ENCODE data around the gene GDF10. TPM values are rescaled to one million over a fixed set of nuclear protein-coding genes. Genes with fewer than 3 reads are reported as not detected.

Gene GDF10
- total RNA-seq, 1 donor from 2014 or later, result 0.67 TPM

DNA sequence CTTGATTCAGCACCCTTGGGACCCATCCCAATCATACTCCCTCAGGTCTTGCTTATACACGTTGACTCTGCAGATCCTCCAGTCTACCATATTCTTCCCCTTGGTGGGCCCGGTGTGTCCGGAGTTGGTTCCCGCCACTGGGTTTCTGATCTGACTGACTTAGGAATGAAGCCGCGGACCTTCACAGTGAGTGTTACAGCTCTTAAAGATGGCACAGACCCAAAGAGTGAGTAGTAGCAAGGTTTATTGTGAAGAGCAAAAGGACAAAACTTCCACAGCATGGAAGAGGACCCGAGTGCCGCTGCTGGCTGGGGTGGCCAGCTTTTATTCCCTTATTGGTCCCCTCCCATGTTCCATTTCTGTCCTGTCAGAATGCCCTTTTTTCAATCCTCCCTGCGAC is 5.9 kb upstream of the GDF10 start:
- Mint-ChIP-seq H3K27me3 (ENCODE audit: low read depth) (peaks cover 32% of the 10 kb centered on the region), H3K36me3 (ENCODE audit: low read depth) (no peaks in the 10 kb centered on the region), H3K4me1 (ENCODE audit: low read depth) (peaks cover 7% of the 10 kb centered on the region), H3K9me3 (ENCODE audit: low read depth) (no peaks in the 10 kb centered on the region), H3K4me3 (ENCODE audit: unreplicated experiment) (no peak overlapping the region), H3K27ac (ENCODE audit: unreplicated experiment) (no peak overlapping the region)
- DNase-seq (ENCODE audit: low spot score), result no peak
- TF ChIP-seq, protein P1, sequence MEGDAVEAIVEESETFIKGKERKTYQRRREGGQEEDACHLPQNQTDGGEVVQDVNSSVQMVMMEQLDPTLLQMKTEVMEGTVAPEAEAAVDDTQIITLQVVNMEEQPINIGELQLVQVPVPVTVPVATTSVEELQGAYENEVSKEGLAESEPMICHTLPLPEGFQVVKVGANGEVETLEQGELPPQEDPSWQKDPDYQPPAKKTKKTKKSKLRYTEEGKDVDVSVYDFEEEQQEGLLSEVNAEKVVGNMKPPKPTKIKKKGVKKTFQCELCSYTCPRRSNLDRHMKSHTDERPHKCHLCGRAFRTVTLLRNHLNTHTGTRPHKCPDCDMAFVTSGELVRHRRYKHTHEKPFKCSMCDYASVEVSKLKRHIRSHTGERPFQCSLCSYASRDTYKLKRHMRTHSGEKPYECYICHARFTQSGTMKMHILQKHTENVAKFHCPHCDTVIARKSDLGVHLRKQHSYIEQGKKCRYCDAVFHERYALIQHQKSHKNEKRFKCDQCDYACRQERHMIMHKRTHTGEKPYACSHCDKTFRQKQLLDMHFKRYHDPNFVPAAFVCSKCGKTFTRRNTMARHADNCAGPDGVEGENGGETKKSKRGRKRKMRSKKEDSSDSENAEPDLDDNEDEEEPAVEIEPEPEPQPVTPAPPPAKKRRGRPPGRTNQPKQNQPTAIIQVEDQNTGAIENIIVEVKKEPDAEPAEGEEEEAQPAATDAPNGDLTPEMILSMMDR (IDR thresholded peaks at IDR 0.05), result no peak

DNA sequence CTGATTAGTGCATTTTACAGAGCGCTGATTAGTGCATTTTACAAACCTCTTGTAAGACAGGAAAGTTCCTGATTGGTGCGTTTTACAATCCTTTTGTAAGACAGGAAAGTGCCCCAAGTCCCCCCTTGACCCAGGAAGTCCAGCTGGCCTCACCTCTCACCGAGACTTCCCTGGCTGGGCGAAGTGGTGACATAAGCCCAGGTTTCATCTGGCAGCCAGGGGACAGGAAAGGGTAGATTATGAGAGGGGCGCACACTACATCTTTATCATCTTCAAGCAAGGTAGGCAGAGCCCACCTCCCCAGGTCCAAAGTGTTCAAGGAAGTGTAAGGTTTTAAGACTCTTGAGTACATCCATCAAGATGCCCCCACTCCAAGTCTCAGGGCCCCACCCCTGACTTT is 5.5 kb upstream of the GDF10 start:
- H3K27ac Mint-ChIP-seq (ENCODE audit: unreplicated experiment), result no peak overlapping the region
- TF ChIP-seq, protein P1 (IDR thresholded peaks at IDR 0.05), result no peak
- no peaks in the 10 kb centered on the region for H3K36me3 Mint-ChIP-seq (ENCODE audit: low read depth)
- no peak for DNase-seq (ENCODE audit: low spot score)
- H3K9me3 Mint-ChIP-seq (ENCODE audit: low read depth), result no peaks in the 10 kb centered on the region
- H3K27me3 Mint-ChIP-seq (ENCODE audit: low read depth), result peaks cover 32% of the 10 kb centered on the region
- H3K4me3 Mint-ChIP-seq (ENCODE audit: unreplicated experiment), result no peak overlapping the region
- H3K4me1 Mint-ChIP-seq (ENCODE audit: low read depth), result peaks cover 9% of the 10 kb centered on the region

DNA sequence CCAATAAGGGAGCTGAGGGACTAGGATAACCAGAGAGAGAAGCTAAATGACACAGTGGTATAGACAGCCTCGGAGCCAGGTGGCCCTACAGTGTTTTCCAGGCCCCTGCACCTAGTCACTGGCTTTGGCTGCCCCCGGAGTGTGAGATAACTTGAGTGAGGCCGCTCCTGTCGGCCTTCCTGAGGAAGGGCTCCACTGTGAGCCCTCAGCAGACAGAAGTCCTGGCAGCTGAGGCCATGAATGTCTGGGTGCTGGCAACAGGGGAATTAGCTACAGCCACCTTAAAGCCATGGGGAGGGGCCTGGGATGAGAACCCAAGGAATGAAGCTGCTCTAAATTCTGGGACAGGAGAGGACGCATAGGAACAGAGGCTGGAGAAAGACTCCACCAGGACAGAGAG is 4.6 kb upstream of the GDF10 start:
- TF ChIP-seq, protein P1 (IDR thresholded peaks at IDR 0.05), result no peak
- H3K27me3 Mint-ChIP-seq (ENCODE audit: low read depth), result peaks cover 34% of the 10 kb centered on the region

DNA sequence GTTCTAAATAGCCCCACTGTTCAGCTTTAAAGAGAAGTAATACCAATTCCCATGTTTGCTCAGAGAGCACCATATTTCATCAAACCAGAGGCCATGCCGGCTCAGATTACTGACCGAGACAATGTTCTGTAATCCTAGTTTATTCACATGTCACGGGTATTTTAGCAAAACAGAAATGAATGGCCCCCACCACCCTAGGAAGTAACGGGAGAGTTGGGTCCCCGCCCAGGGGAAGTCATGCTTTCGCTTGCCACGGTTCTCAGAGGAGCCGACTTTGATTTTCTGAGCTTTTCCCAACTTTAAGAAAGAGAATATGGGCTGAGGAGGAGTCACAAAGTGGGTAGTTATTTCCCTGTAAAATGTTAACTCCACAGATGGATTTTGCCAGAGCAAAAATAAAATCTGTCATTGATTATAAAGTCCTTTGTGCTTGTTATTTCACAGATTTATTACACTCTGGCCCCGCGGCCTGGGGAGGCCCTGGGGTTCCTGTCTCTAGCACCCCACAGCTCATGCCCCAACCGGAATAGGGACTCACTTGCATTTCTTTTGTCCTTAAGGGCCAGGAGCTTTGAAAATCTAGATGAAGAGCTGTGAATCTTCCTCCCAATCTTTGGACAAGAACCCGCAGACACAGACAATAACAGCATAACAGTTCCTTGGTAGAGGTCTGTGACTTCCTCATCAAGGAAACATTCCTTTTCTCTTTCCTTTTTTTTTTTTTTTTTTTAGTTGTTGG is 3.7 kb upstream of the GDF10 start:
- Mint-ChIP-seq H3K27ac (ENCODE audit: unreplicated experiment) (no peak overlapping the region), H3K36me3 (ENCODE audit: low read depth) (peaks cover 2% of the 10 kb centered on the region), H3K4me3 (ENCODE audit: unreplicated experiment) (no peak overlapping the region), H3K27me3 (ENCODE audit: low read depth) (peaks cover 40% of the 10 kb centered on the region), H3K4me1 (ENCODE audit: low read depth) (peaks cover 19% of the 10 kb centered on the region), H3K9me3 (ENCODE audit: low read depth) (no peaks in the 10 kb centered on the region)
- no peak for DNase-seq (ENCODE audit: low spot score)
- TF ChIP-seq, protein P1 (IDR thresholded peaks at IDR 0.05), result no peak

More for the DNA sequence above, 4.6 kb upstream of the GDF10 start:
- no peak overlapping the region for H3K27ac Mint-ChIP-seq (ENCODE audit: unreplicated experiment)
- no peaks in the 10 kb centered on the region for H3K36me3 Mint-ChIP-seq (ENCODE audit: low read depth)
- no peak overlapping the region for H3K4me3 Mint-ChIP-seq (ENCODE audit: unreplicated experiment)
- DNase-seq (ENCODE audit: low spot score), result no peak
- no peaks in the 10 kb centered on the region for H3K9me3 Mint-ChIP-seq (ENCODE audit: low read depth)
- peaks cover 12% of the 10 kb centered on the region for H3K4me1 Mint-ChIP-seq (ENCODE audit: low read depth)

DNA sequence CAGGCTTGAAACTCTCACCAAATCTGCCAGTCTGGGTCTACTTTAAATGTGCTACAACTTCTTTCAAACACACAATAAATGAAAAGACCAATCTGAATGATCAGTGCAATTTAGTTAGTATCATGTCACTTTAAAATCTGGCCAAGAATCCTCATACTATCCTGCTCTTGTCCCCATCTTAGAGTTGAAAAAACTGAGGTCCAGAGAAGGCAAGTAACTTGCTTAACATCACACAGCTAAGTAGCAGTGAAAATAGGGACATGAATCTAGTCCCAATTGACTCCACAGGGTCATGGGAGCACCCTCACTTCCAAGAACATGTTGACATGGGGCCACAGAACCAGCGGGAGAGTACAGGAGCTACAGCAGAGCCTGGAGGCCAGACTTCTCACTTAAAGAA is 3.1 kb upstream of the GDF10 start:
- Mint-ChIP-seq H3K27ac (ENCODE audit: unreplicated experiment) (no peak overlapping the region), H3K4me3 (ENCODE audit: unreplicated experiment) (no peak overlapping the region), H3K4me1 (ENCODE audit: low read depth) (peaks cover 19% of the 10 kb centered on the region), H3K36me3 (ENCODE audit: low read depth) (peaks cover 2% of the 10 kb centered on the region), H3K9me3 (ENCODE audit: low read depth) (no peaks in the 10 kb centered on the region), H3K27me3 (ENCODE audit: low read depth) (peaks cover 40% of the 10 kb centered on the region)
- TF ChIP-seq, protein P1 (IDR thresholded peaks at IDR 0.05), result no peak
- no peak for DNase-seq (ENCODE audit: low spot score)

Measured in chondrocyte (in vitro differentiated cells).